Stimulated activated CD8-positive, alpha-beta memory T cell treated with anti-CD3 and anti-CD28 coated beads, Interleukin-4, amount 100 ng/mL, for 4 hours (primary cell): ENCODE results near the gene NEGR1.

Source experiments
- DNase-seq, 2 donors: peaks; one replicate each; pipeline ENCODE4 v3.0.0-alpha.2; 2020; ENCODE audit warnings: low read depth in 2 of 2, low spot score in 1 of 2

The NEGR1 gene

GRCh38 chr1:71509051-71509595 lies 773.2 kb downstream of the NEGR1 start:
- DNase-seq: no peak

GRCh38 chr1:71502006-71502405 lies 780.3 kb downstream of the NEGR1 start:
- DNase-seq: no peak

GRCh38 chr1:71498542-71498941 lies 783.8 kb downstream of the NEGR1 start:
- DNase-seq: no peak

- DNase-seq: no peak
These were observed 788.2 kb downstream of the NEGR1 start for GRCh38 chr1:71494163-71494562.

- no peak for DNase-seq
These were observed 789.9 kb downstream of the NEGR1 start for GRCh38 chr1:71492298-71493041.

GRCh38 chr1:71490432-71490831 lies 791.9 kb downstream of the NEGR1 start:
- no peak for DNase-seq

- DNase-seq: no peak
These were observed 793.6 kb downstream of the NEGR1 start for GRCh38 chr1:71488555-71489252.

- DNase-seq: no peak
These were observed 809.0 kb downstream of the NEGR1 start for GRCh38 chr1:71473331-71473730.

GRCh38 chr1:71465093-71465492 lies 817.2 kb downstream of the NEGR1 start:
- DNase-seq: no peak

GRCh38 chr1:71464016-71464415 lies 818.3 kb downstream of the NEGR1 start:
- no peak for DNase-seq

- DNase-seq: no peak
These were observed 819.2 kb downstream of the NEGR1 start for GRCh38 chr1:71463144-71463543.

- no peak for DNase-seq
These were observed 820.1 kb downstream of the NEGR1 start for GRCh38 chr1:71462247-71462646.

GRCh38 chr1:71461416-71461815 lies 820.9 kb downstream of the NEGR1 start:
- no peak for DNase-seq

GRCh38 chr1:71448444-71448843 lies 833.9 kb downstream of the NEGR1 start:
- DNase-seq: no peak

GRCh38 chr1:71438626-71439025 lies 843.7 kb downstream of the NEGR1 start:
- no peak for DNase-seq

GRCh38 chr1:71435951-71436350 lies 846.4 kb downstream of the NEGR1 start:
- no peak for DNase-seq

GRCh38 chr1:71434240-71434639 lies 848.1 kb downstream of the NEGR1 start:
- DNase-seq: no peak

- DNase-seq: no peak
These were observed 854.3 kb downstream of the NEGR1 start for GRCh38 chr1:71428029-71428428.

- DNase-seq: no peak
These were observed 855.3 kb downstream of the NEGR1 start for GRCh38 chr1:71427066-71427465.

- no peak for DNase-seq
These were observed 857.8 kb downstream of the NEGR1 start for GRCh38 chr1:71424536-71424935.

- DNase-seq: no peak
These were observed 860.1 kb downstream of the NEGR1 start for GRCh38 chr1:71422221-71422620.

GRCh38 chr1:71417421-71417820 lies 864.9 kb downstream of the NEGR1 start:
- no peak for DNase-seq
